SK-N-SH (cell line): ENCODE data around the gene NLGN1. TPM values are rescaled to one million over a fixed set of nuclear protein-coding genes. Genes with fewer than 3 reads are reported as not detected.
"Not testable (repeated sequence)": the region's sequence is repeated elsewhere in the genome, so short reads cannot be mapped to it uniquely, and the experiment has no call there.

Source experiments
- CTCF ChIA-PET: fragments of 300-600, 350-600 bp; formaldehyde crosslinking; extraction: SDS; loops from one replicate; lab custom pipeline; 2021; lab: Yijun Ruan, JAX
- POLR2A ChIA-PET: fragments of 350-600 bp; sonication (Branson Sonifier 250); formaldehyde crosslinking; extraction: SDS; loops from one replicate; lab custom pipeline; 2020; ENCODE audit warnings: antibody characterized with exemption, inconsistent platforms; lab: Yijun Ruan, JAX
- DNase-seq: peaks from one replicate; pipeline ENCODE4 v3.0.0; 2012
- H2AFZ ChIP-seq: fragments of 200-600 bp; sonication (generic); 2 replicates; pipeline ENCODE4 v1.8.1; 2016; ENCODE audit warnings: antibody characterized with exemption, mild to moderate bottlenecking, low read depth
- H3F3A ChIP-seq: fragments of 200-600 bp; sonication (generic); replicated peaks from 2 replicates; pipeline ENCODE3; 2016; ENCODE audit warnings: antibody characterized with exemption, mild to moderate bottlenecking; ENCODE audit not compliant: insufficient read depth
- H3K27ac ChIP-seq, 2 experiments: fragments of 200-500 bp in 1 of 2; fragments of 200-600 bp in 1 of 2; sonication (Bioruptor generic) in 1 of 2; sonication (generic), shearing (Covaris generic) in 1 of 2; 2 replicates each; pipeline versions ENCODE4 v1.5.1 to v1.6.1; 2014 to 2016; ENCODE audit warnings: low read depth in 2 of 2, inconsistent platforms in 1 of 2, low read length in 1 of 2, mild to moderate bottlenecking in 1 of 2, mixed read lengths in 1 of 2
- H3K27me3 ChIP-seq: fragments of 200-600 bp; sonication (generic), shearing (Covaris generic); 2 replicates; pipeline ENCODE4 v1.6.1; 2016; ENCODE audit warnings: mixed run types; ENCODE audit not compliant: insufficient read depth
- H3K36me3 ChIP-seq, 2 experiments: fragments of 200-500 bp in 1 of 2; fragments of 200-600 bp in 1 of 2; sonication (Bioruptor generic) in 1 of 2; sonication (generic) in 1 of 2; replicated peaks in 1 of 2; 2 replicates each; pipeline versions ENCODE3 to v1.5.1; 2014 to 2016; ENCODE audit warnings: low read length in 1 of 2, mild to moderate bottlenecking in 1 of 2; ENCODE audit not compliant: insufficient read depth in 2 of 2, control insufficient read depth in 1 of 2
- H3K4me1 ChIP-seq, 2 experiments: fragments of 200-500 bp in 1 of 2; fragments of 200-600 bp in 1 of 2; sonication (Bioruptor generic) in 1 of 2; sonication (generic), shearing (Covaris generic) in 1 of 2; 2 replicates each; pipeline versions ENCODE4 v1.5.1 to v1.6.1; 2014 to 2016; ENCODE audit warnings: low read depth in 1 of 2, low read length in 1 of 2, mixed run types in 1 of 2; ENCODE audit not compliant: insufficient read depth in 2 of 2, control insufficient read depth in 1 of 2
- H3K4me2 ChIP-seq: fragments of 200-600 bp; sonication (generic), shearing (Covaris generic); 2 replicates; pipeline ENCODE4 v1.6.1; 2017; ENCODE audit warnings: mixed run types
- H3K4me3 ChIP-seq, 2 experiments: fragments of 200-500 bp in 1 of 2; fragments of 200-600 bp in 1 of 2; sonication (Bioruptor generic) in 1 of 2; sonication (generic), shearing (Covaris generic) in 1 of 2; 2 replicates each; pipeline versions ENCODE4 v1.5.1 to v1.8.1; 2014 to 2016; ENCODE audit warnings: low read depth in 2 of 2, inconsistent platforms in 1 of 2, low read length in 1 of 2, mild to moderate bottlenecking in 1 of 2, mixed read lengths in 1 of 2, moderate library complexity in 1 of 2
- H3K79me2 ChIP-seq: fragments of 200-600 bp; sonication (generic); 2 replicates; pipeline ENCODE4 v1.8.1; 2017; ENCODE audit warnings: mild to moderate bottlenecking; ENCODE audit not compliant: insufficient read depth
- H3K9ac ChIP-seq: fragments of 200-600 bp; sonication (generic); 2 replicates; pipeline ENCODE4 v1.6.1; 2017; ENCODE audit warnings: mixed run types
- H3K9me2 ChIP-seq: fragments of 200-600 bp; sonication (generic); 2 replicates; pipeline ENCODE4 v1.6.1; 2017; ENCODE audit warnings: mixed run types
- H3K9me3 ChIP-seq: fragments of 200-600 bp; sonication (generic); 2 replicates; pipeline ENCODE4 v1.6.1; 2017; ENCODE audit warnings: mixed run types, mild to moderate bottlenecking, moderate library complexity
- H4K20me1 ChIP-seq: fragments of 200-600 bp; sonication (generic); 2 replicates; pipeline ENCODE4 v1.6.1; 2017; ENCODE audit warnings: mild to moderate bottlenecking, mixed run types; ENCODE audit not compliant: insufficient read depth
- CHD2 ChIP-seq: fragments of 150-350 bp; IDR thresholded peaks from 2 replicates; pipeline ENCODE4 v1.6.1; 2018; ENCODE audit warnings: low read length; ENCODE audit not compliant: partially characterized antibody
- ELF1 ChIP-seq: IDR thresholded peaks from 2 replicates; pipeline ENCODE4 v1.4.0; 2012
- EZH2phosphoT487 ChIP-seq: fragments of 200-600 bp; sonication (generic); IDR thresholded peaks from 2 replicates; pipeline ENCODE4 v1.6.1; 2017; ENCODE audit warnings: low read depth, mixed run types, mild to moderate bottlenecking, antibody characterized with exemption, moderate library complexity, borderline replicate concordance
- FOXJ3 ChIP-seq: sonication (generic); formaldehyde crosslinking; IDR thresholded peaks from 2 replicates; pipeline ENCODE4 v1.5.1; 2020; ENCODE audit warnings: mild to moderate bottlenecking, missing genetic modification reagents
- IRF3 ChIP-seq: fragments of 150-350 bp; IDR thresholded peaks from 2 replicates; pipeline ENCODE4 v1.6.1; 2016; ENCODE audit warnings: mild to moderate bottlenecking, low read depth, low read length
- MXI1 ChIP-seq: IDR thresholded peaks from 2 replicates; pipeline ENCODE4 v1.6.1; 2012; ENCODE audit warnings: mild to moderate bottlenecking, low read depth, low read length, improper control_type of control experiment
- NRF1 ChIP-seq: IDR thresholded peaks from 2 replicates; pipeline ENCODE4 v1.6.1; 2012; ENCODE audit warnings: low read depth, mild to moderate bottlenecking, low read length
- RAD21 ChIP-seq: IDR thresholded peaks from 2 replicates; pipeline ENCODE4 v1.6.1; 2012; ENCODE audit warnings: mild to moderate bottlenecking, low read length
- RXRA ChIP-seq: IDR thresholded peaks from 2 replicates; pipeline ENCODE4 v1.4.0; 2012; ENCODE audit warnings: low read depth, mild to moderate bottlenecking, borderline replicate concordance
- SMC3 ChIP-seq: IDR thresholded peaks from 2 replicates; pipeline ENCODE4 v1.6.1; 2012; ENCODE audit warnings: low read depth, low read length, improper control_type of control experiment
- TEAD4 ChIP-seq: IDR thresholded peaks from 2 replicates; pipeline ENCODE4 v1.4.0; 2012; ENCODE audit warnings: mild to moderate bottlenecking, borderline replicate concordance; ENCODE audit not compliant: insufficient read depth
- YY1 ChIP-seq: IDR thresholded peaks from 2 replicates; pipeline ENCODE4 v1.4.0; 2012; ENCODE audit warnings: low read depth, mild to moderate bottlenecking
- WGBS: methylation state at CpG from one replicate; pipeline ENCODE4 v1.1.6; 2017; ENCODE audit warnings: low lambda C conversion rate; 5-methylcytosine and 5-hydroxymethylcytosine counted together
- polyA plus RNA-seq, 3 experiments: library from polyadenylated mRNA; depleted of rRNA; stranded (reverse); fragments of >200 nt; gene quantifications; 2 replicates each; pipeline ENCODE4 v1.2.3, GENCODE V29; 2012
- TF ChIP-seq, protein P1 (sequence below): IDR thresholded peaks from 2 replicates; pipeline ENCODE4 v1.4.0; 2012; ENCODE audit warnings: low read depth
- TF ChIP-seq, protein P2 (sequence below): IDR thresholded peaks from 2 replicates; pipeline ENCODE4 v1.4.0; 2012; ENCODE audit warnings: low read depth, borderline replicate concordance

The NLGN1 gene
- polyA plus RNA-seq, 1 of the 3 experiments (the other 2 are of a cell fraction) = 1.5 TPM

GRCh38 chr3:174232028-174232657 is 834.6 kb downstream of the NLGN1 start:
- POLR2A ChIA-PET, H3K27me3 ChIP-seq, H3F3A ChIP-seq, H3K4me3 ChIP-seq, H3K9ac ChIP-seq, H3K79me2 ChIP-seq, H2AFZ ChIP-seq, DNase-seq, H3K9me2 ChIP-seq, H3K27ac ChIP-seq, H3K9me3 ChIP-seq, H3K36me3 ChIP-seq, H4K20me1 ChIP-seq, CTCF ChIA-PET, H3K4me2 ChIP-seq, H3K4me1 ChIP-seq: not testable (repeated sequence)
- WGBS = 88% methylated on average over 10 of the region's 10 CpGs

- Histone ChIP-seq H3K4me3 (no peak overlapping the region), H3F3A (no peaks in the 10 kb centered on the region), H3K27me3 (no peaks in the 10 kb centered on the region), H4K20me1 (no peaks in the 10 kb centered on the region), H3K36me3 (no peaks in the 10 kb centered on the region), H2AFZ (no peak overlapping the region), H3K9me2 (no peaks in the 10 kb centered on the region), H3K9ac (no peak overlapping the region), H3K9me3 (no peaks in the 10 kb centered on the region), H3K79me2 (no peaks in the 10 kb centered on the region), H3K27ac (no peak overlapping the region), H3K4me1 (no peaks in the 10 kb centered on the region), H3K4me2 (no peak overlapping the region)
- CTCF ChIA-PET = no interaction called here
- TF ChIP-seq IRF3 (no peak), FOXJ3 (CRISPR knock-in tag) (no peak), NRF1 (no peak), ELF1 (no peak), TEAD4 (no peak), MXI1 (no peak), RAD21 (no peak), EZH2phosphoT487 (no peak), CHD2 (no peak), RXRA (no peak), SMC3 (no peak), YY1 (no peak)
- TF ChIP-seq, protein P1, sequence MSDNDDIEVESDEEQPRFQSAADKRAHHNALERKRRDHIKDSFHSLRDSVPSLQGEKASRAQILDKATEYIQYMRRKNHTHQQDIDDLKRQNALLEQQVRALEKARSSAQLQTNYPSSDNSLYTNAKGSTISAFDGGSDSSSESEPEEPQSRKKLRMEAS = no peak
- TF ChIP-seq, protein P2, sequence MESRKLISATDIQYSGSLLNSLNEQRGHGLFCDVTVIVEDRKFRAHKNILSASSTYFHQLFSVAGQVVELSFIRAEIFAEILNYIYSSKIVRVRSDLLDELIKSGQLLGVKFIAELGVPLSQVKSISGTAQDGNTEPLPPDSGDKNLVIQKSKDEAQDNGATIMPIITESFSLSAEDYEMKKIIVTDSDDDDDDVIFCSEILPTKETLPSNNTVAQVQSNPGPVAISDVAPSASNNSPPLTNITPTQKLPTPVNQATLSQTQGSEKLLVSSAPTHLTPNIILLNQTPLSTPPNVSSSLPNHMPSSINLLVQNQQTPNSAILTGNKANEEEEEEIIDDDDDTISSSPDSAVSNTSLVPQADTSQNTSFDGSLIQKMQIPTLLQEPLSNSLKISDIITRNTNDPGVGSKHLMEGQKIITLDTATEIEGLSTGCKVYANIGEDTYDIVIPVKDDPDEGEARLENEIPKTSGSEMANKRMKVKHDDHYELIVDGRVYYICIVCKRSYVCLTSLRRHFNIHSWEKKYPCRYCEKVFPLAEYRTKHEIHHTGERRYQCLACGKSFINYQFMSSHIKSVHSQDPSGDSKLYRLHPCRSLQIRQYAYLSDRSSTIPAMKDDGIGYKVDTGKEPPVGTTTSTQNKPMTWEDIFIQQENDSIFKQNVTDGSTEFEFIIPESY = no peak
- 96% methylated on average over 12 of the region's 12 CpGs for WGBS
- POLR2A ChIA-PET = no interaction called here
- no peak for DNase-seq
Measured at GRCh38 chr3:174232658-174233429, 835.3 kb downstream of the NLGN1 start.
